ENCODE data around the gene MRPL12. TPM values are rescaled to one million over a fixed set of nuclear protein-coding genes. Genes with fewer than 3 reads are reported as not detected.

Gene MRPL12
- total RNA-seq, 1 experiment from 2014 or later: 139 TPM

- DNase-seq (ENCODE audit: low spot score) (no peak), ATAC-seq (no peak)
- 0 out of 2 replicates have a peak, but pooled peaks cover 4% of the 10 kb centered on the region for H3K36me3 Mint-ChIP-seq
- no peak overlapping the region for H3K27ac Mint-ChIP-seq
- H3K4me3 Mint-ChIP-seq: no peak overlapping the region
- H3K4me1 Mint-ChIP-seq: peaks cover 10% of the 10 kb centered on the region
- ChIA-PET POLR2A (no interaction called here), CTCF (interaction anchor here (0.8 kb wide), 1 partner anchor 9 kb away, joined by 3 read pairs; no protein-coding TSS in a partner anchor)
- TF ChIP-seq SOX15 (CRISPR knock-in tag; IDR thresholded peaks at IDR 0.05) (no peak), ZNF423 (CRISPR knock-in tag; IDR thresholded peaks at IDR 0.05) (no peak), TCF7 (CRISPR knock-in tag; IDR thresholded peaks at IDR 0.05; ENCODE audit: low read depth) (no peak), ZNF416 (CRISPR knock-in tag; IDR thresholded peaks at IDR 0.05) (no peak), ZSCAN18 (CRISPR knock-in tag; IDR thresholded peaks at IDR 0.05) (no peak), SMAD4 (CRISPR knock-in tag; IDR thresholded peaks at IDR 0.05) (no peak), FOXJ3 (CRISPR knock-in tag; IDR thresholded peaks at IDR 0.05; ENCODE audit: borderline replicate concordance) (no peak), CTCF (IDR thresholded peaks at IDR 0.05) (no peak), SMAD3 (CRISPR knock-in tag; IDR thresholded peaks at IDR 0.05; ENCODE audit: borderline replicate concordance) (no peak), ERG (CRISPR knock-in tag; IDR thresholded peaks at IDR 0.05) (no peak), ZNF219 (CRISPR knock-in tag; IDR thresholded peaks at IDR 0.05; ENCODE audit: borderline replicate concordance) (no peak), FOXK1 (CRISPR knock-in tag; IDR thresholded peaks at IDR 0.05) (no peak), ZBTB43 (CRISPR knock-in tag; IDR thresholded peaks at IDR 0.05) (no peak), PRRX2 (CRISPR knock-in tag; IDR thresholded peaks at IDR 0.05) (no peak), NFE2L1 (CRISPR knock-in tag; IDR thresholded peaks at IDR 0.05) (no peak), ZNF121 (CRISPR knock-in tag; IDR thresholded peaks at IDR 0.05) (no peak), FOXP4 (CRISPR knock-in tag; IDR thresholded peaks at IDR 0.05) (no peak)
- H3K27me3 Mint-ChIP-seq (ENCODE audit: low read depth): no peaks in the 10 kb centered on the region
- H3K9me3 Mint-ChIP-seq: no peaks in the 10 kb centered on the region
Measured at GRCh38 chr17:81719410-81720266, 16.5 kb downstream of the MRPL12 start.

All from WTC11 (cell line).